Renal cortex interstitium (tissue), 3 donors: Measurements from ENCODE around the gene DHCR24. TPM values are rescaled to one million over a fixed set of nuclear protein-coding genes. Genes with fewer than 3 reads are reported as not detected.

Experiments used
- polyA plus RNA-seq, 3 donors: library from polyadenylated mRNA; unstranded; fragments of 120-200 nt; gene quantifications; one replicate each; pipeline ENCODE4 v1.2.1, GENCODE V29; 2013; ENCODE audit not compliant: insufficient read length in 3 of 3

Gene DHCR24
- polyA plus RNA-seq, 3 donors = 76.1 to 82.0 (median 76.7) TPM

Other genes with a start within 250 kb of the DHCR24 start
- 10 to 100 TPM in 1 of 3 donors, 1 to 10 TPM in 2; 2.4 to 15.3 (median 7.5) TPM for gene MROH7, start 245.4 kb downstream of the DHCR24 start, polyA plus RNA-seq
- 10 to 100 TPM; 31.8 to 34.1 (median 32.8) TPM for gene TTC4, start 171.3 kb downstream of the DHCR24 start, polyA plus RNA-seq
- 10 to 100 TPM in 1 of 3 donors, 1 to 10 TPM in 2; 9.0 to 11.4 (median 9.5) TPM for gene PARS2, start 122.7 kb downstream of the DHCR24 start, polyA plus RNA-seq
- 1 to 10 TPM; 5.6 to 9.2 (median 6.3) TPM for gene TTC22, start 85.9 kb downstream of the DHCR24 start, polyA plus RNA-seq
- 1 to 10 TPM in 1 of 3 donors, under 1 TPM in 2; 0.65 to 1.9 (median 0.68) TPM for gene TMEM61, start 93.4 kb upstream of the DHCR24 start, polyA plus RNA-seq
- 1 to 10 TPM; 3.3 to 4.2 (median 3.6) TPM for gene BSND, start 111.7 kb upstream of the DHCR24 start, polyA plus RNA-seq
- gene PCSK9, start 152.4 kb upstream of the DHCR24 start, polyA plus RNA-seq = 1 to 10 TPM; 1.4 to 2.1 (median 2.1) TPM